H1 (cell line): ENCODE data around the gene TRIP13. TPM values are rescaled to one million over a fixed set of nuclear protein-coding genes. Genes with fewer than 3 reads are reported as not detected.

Source experiments
- CTCF ChIA-PET: fragments of 300-600 bp; sonication (Branson Sonifier 250); formaldehyde crosslinking; loops from one replicate; lab custom pipeline; 2021; ENCODE audit not compliant: partially characterized antibody; lab: Charles Lee
- POLR2A ChIA-PET: fragments of 300-600 bp; sonication (Branson Sonifier 250); formaldehyde crosslinking; loops from one replicate; lab custom pipeline; 2021; ENCODE audit warnings: inconsistent platforms; ENCODE audit not compliant: partially characterized antibody; lab: Charles Lee
- DNase-seq, 2 experiments: peaks; one replicate each; pipeline versions ENCODE4 v3.0.0 to v3.0.0-alpha.2; 2010 to 2022; ENCODE audit warnings: low spot score in 2 of 2, low read depth in 1 of 2, mixed read lengths in 1 of 2
- FAIRE-seq: peaks from 2 replicates; lab custom pipeline; 2011; peaks lifted over from hg19 to GRCh38; lab: Jason Lieb, UNC
- H2AFZ ChIP-seq: 2 replicates; pipeline ENCODE4 v1.8.1; 2012; ENCODE audit warnings: low read length, inconsistent platforms
- H2AK5ac ChIP-seq: 2 replicates; pipeline ENCODE4 v1.6.1; 2013; ENCODE audit warnings: low read depth, low read length
- H2BK120ac ChIP-seq: replicated peaks from 2 replicates; pipeline ENCODE3; 2013; ENCODE audit warnings: low read depth, low read length, inconsistent platforms
- H2BK12ac ChIP-seq: 2 replicates; pipeline ENCODE4 v1.6.1; 2013; ENCODE audit warnings: low read depth, low read length
- H2BK15ac ChIP-seq: 2 replicates; pipeline ENCODE4 v1.6.1; 2013; ENCODE audit warnings: low read length
- H2BK20ac ChIP-seq: 2 replicates; pipeline ENCODE4 v1.6.1; 2013; ENCODE audit warnings: low read length
- H2BK5ac ChIP-seq: 2 replicates; pipeline ENCODE4 v1.6.1; 2013; ENCODE audit warnings: low read depth, low read length
- H3K14ac ChIP-seq: 2 replicates; pipeline ENCODE4 v1.6.1; 2013; ENCODE audit warnings: inconsistent platforms; ENCODE audit not compliant: insufficient read length
- H3K18ac ChIP-seq: 2 replicates; pipeline ENCODE4 v1.6.1; 2013; ENCODE audit warnings: low read length; ENCODE audit errors: extremely low read depth
- H3K23ac ChIP-seq: 2 replicates; pipeline ENCODE4 v1.6.1; 2013; ENCODE audit warnings: inconsistent platforms; ENCODE audit not compliant: insufficient read length
- H3K23me2 ChIP-seq: 2 replicates; pipeline ENCODE4 v1.6.1; 2013; ENCODE audit warnings: low read depth, low read length
- H3K27ac ChIP-seq: 2 replicates; pipeline ENCODE4 v1.6.1; 2011; ENCODE audit warnings: low read depth, low read length, inconsistent platforms
- H3K27me3 ChIP-seq, 4 experiments: replicated peaks in 1 of 4; 1 replicate in 1 of 4; 2 replicates in 3 of 4; pipeline versions ENCODE4 v1.6.1 to v1.8.1; 2011 to 2013; ENCODE audit warnings: low read length in 3 of 4, mild to moderate bottlenecking in 3 of 4, inconsistent platforms in 2 of 4, mixed read lengths in 2 of 4, moderate library complexity in 1 of 4; ENCODE audit not compliant: control insufficient read depth in 3 of 4, insufficient read depth in 3 of 4; ENCODE audit errors: extremely low read depth in 1 of 4
- H3K36me3 ChIP-seq, 4 experiments: 2 replicates each; pipeline versions ENCODE4 v1.6.1 to v1.8.1; 2011 to 2013; ENCODE audit warnings: mild to moderate bottlenecking in 4 of 4, low read length in 3 of 4, moderate library complexity in 2 of 4, control low read depth in 1 of 4, inconsistent platforms in 1 of 4; ENCODE audit not compliant: insufficient read depth in 4 of 4, control insufficient read depth in 2 of 4
- H3K4ac ChIP-seq: replicated peaks from 2 replicates; pipeline ENCODE3; 2013; ENCODE audit warnings: low read length, low read depth, mixed read lengths, inconsistent platforms; ENCODE audit not compliant: insufficient read length
- H3K4me1 ChIP-seq, 4 experiments: replicated peaks in 1 of 4; 1 replicate in 1 of 4; 2 replicates in 3 of 4; pipeline versions ENCODE4 v1.6.1 to v1.8.1; 2011 to 2013; ENCODE audit warnings: low read length in 3 of 4, inconsistent platforms in 2 of 4, mixed read lengths in 1 of 4; ENCODE audit not compliant: insufficient read depth in 4 of 4, control insufficient read depth in 3 of 4
- H3K4me2 ChIP-seq, 2 experiments: 2 replicates each; pipeline versions ENCODE4 v1.6.1 to v1.8.1; 2011 to 2013; ENCODE audit warnings: low read depth in 2 of 2, low read length in 2 of 2, control low read depth in 1 of 2, inconsistent platforms in 1 of 2, mild to moderate bottlenecking in 1 of 2; ENCODE audit not compliant: insufficient read depth in 1 of 2
- H3K4me3 ChIP-seq, 4 experiments: fragments of 200-600, 300-600 bp in 1 of 4; sonication (generic), shearing (Covaris generic), sonication (Bioruptor Twin) in 1 of 4; 2 replicates each; pipeline versions ENCODE4 v1.5.1 to v1.8.1; 2011 to 2016; ENCODE audit warnings: low read length in 4 of 4, low read depth in 3 of 4, control low read depth in 2 of 4, inconsistent platforms in 2 of 4, mild to moderate bottlenecking in 2 of 4, mixed read lengths in 1 of 4, moderate library complexity in 1 of 4; ENCODE audit not compliant: insufficient read depth in 2 of 4; ENCODE audit errors: extremely low read depth in 1 of 4
- H3K56ac ChIP-seq: replicated peaks from 2 replicates; pipeline ENCODE3; 2013; ENCODE audit warnings: low read depth, mild to moderate bottlenecking, mixed read lengths, low read length, inconsistent platforms; ENCODE audit not compliant: insufficient read length
- H3K79me1 ChIP-seq: 2 replicates; pipeline ENCODE4 v1.6.1; 2013; ENCODE audit warnings: low read depth, low read length, control low read depth
- H3K79me2 ChIP-seq, 2 experiments: 2 replicates each; pipeline versions ENCODE4 v1.6.1 to v1.8.1; 2012 to 2013; ENCODE audit warnings: low read length in 2 of 2, mild to moderate bottlenecking in 2 of 2, inconsistent platforms in 1 of 2; ENCODE audit not compliant: insufficient read depth in 2 of 2, control insufficient read depth in 1 of 2
- H3K9ac ChIP-seq, 4 experiments: replicated peaks in 1 of 4; 1 replicate in 1 of 4; 2 replicates in 3 of 4; pipeline versions ENCODE4 v1.6.1 to v1.8.1; 2011 to 2013; ENCODE audit warnings: low read depth in 3 of 4, low read length in 3 of 4, control low read depth in 2 of 4, mild to moderate bottlenecking in 2 of 4, moderate library complexity in 2 of 4, inconsistent platforms in 1 of 4; ENCODE audit errors: extremely low read depth in 1 of 4
- H3K9me3 ChIP-seq, 2 experiments: 2 replicates each; pipeline versions ENCODE4 v1.6.1 to v1.8.1; 2012 to 2013; ENCODE audit warnings: mild to moderate bottlenecking in 2 of 2, moderate library complexity in 2 of 2, control low read depth in 1 of 2, inconsistent platforms in 1 of 2, low read depth in 1 of 2, low read length in 1 of 2, mixed read lengths in 1 of 2; ENCODE audit not compliant: insufficient read depth in 2 of 2
- H4K20me1 ChIP-seq, 2 experiments: replicated peaks in 1 of 2; 2 replicates each; pipeline versions ENCODE3 to v1.8.1; 2011 to 2013; ENCODE audit warnings: inconsistent platforms in 2 of 2, low read length in 2 of 2, mild to moderate bottlenecking in 1 of 2; ENCODE audit not compliant: insufficient read depth in 2 of 2, control insufficient read depth in 1 of 2
- H4K5ac ChIP-seq: 2 replicates; pipeline ENCODE4 v1.6.1; 2013; ENCODE audit warnings: low read length, low read depth, mixed read lengths, inconsistent platforms; ENCODE audit not compliant: insufficient read length
- H4K8ac ChIP-seq: 2 replicates; pipeline ENCODE4 v1.8.0; 2013; ENCODE audit warnings: mild to moderate bottlenecking, moderate library complexity, low read length, inconsistent platforms; ENCODE audit not compliant: insufficient read depth; ENCODE audit errors: extremely low read depth
- H4K91ac ChIP-seq: replicated peaks from 2 replicates; pipeline ENCODE3; 2013; ENCODE audit warnings: low read length, mixed read lengths, inconsistent platforms; ENCODE audit not compliant: insufficient read length
- CBX8 ChIP-seq: fragments of 300-800, 300-1000 bp; sonication (generic); IDR thresholded peaks from 2 replicates; pipeline ENCODE4 v1.7.1; 2016; ENCODE audit warnings: low read depth, low read length, borderline replicate concordance
- CREB1 ChIP-seq: IDR thresholded peaks from 2 replicates; pipeline ENCODE4 v1.6.1; 2012; ENCODE audit warnings: inconsistent platforms
- NRF1 ChIP-seq: IDR thresholded peaks from 2 replicates; pipeline ENCODE4 v1.6.1; 2011; ENCODE audit warnings: mild to moderate bottlenecking, low read depth, low read length, improper control_type of control experiment
- SIN3A ChIP-seq, 2 experiments: IDR thresholded peaks in 1 of 2; conservative IDR thresholded peaks in 1 of 2; 2 replicates each; pipeline ENCODE4 v1.6.1; 2011 to 2012; ENCODE audit warnings: low read length in 2 of 2, improper control_type of control experiment in 1 of 2, low read depth in 1 of 2, mild to moderate bottlenecking in 1 of 2
- TEAD4 ChIP-seq: IDR thresholded peaks from 2 replicates; pipeline ENCODE4 v1.6.1; 2012; ENCODE audit warnings: low read depth, low read length, inconsistent platforms, mixed read lengths
- USF2 ChIP-seq: IDR thresholded peaks from 2 replicates; pipeline ENCODE4 v1.6.1; 2011; ENCODE audit warnings: low read length, improper control_type of control experiment
- WGBS, 2 experiments: shearing (Covaris generic) in 1 of 2; methylation state at CpG; one replicate each; pipeline versions ENCODE4 v1.1.6 to v1.1.7; 2013 to 2015; ENCODE audit warnings: low lambda C conversion rate in 2 of 2, mixed read lengths in 2 of 2, inconsistent platforms in 1 of 2, low coverage in 1 of 2, missing lambda C conversion rate in 1 of 2; ENCODE audit not compliant: insufficient replicate concordance in 2 of 2, insufficient coverage in 1 of 2, insufficient read length in 1 of 2; ENCODE audit errors: extremely low coverage in 1 of 2, missing lambda C conversion rate in 1 of 2; 5-methylcytosine and 5-hydroxymethylcytosine counted together
- polyA plus RNA-seq, 7 experiments: library from polyadenylated mRNA; depleted of rRNA in 3 of 7; stranded (reverse) in 5 of 7; unstranded in 2 of 7; fragments of >200 nt in 5 of 7; fragments of 200-250 nt in 2 of 7; gene quantifications; 1 replicate in 5 of 7; 2 replicates in 1 of 7; 4 replicates in 1 of 7; pipeline versions ENCODE4 v1.2.1 to v1.2.3, GENCODE V29; 2011 to 2013; ENCODE audit warnings: missing spikeins in 2 of 7, mixed read lengths in 2 of 7
- total RNA-seq: library from RNA; stranded (reverse); fragmentation: NEBNext Ultra II Directional; extraction: Animal tissue kit (Norgen Biotek cat#: 25700); gene quantifications from 2 replicates; pipeline ENCODE4 v1.2.1, GENCODE V29; 2021

Gene TRIP13
- total and polyA plus RNA-seq, 2 of the 8 experiments (the other 6 are each of a cell fraction or from before 2014, with no cell fraction given): 20.0 to 39.2 TPM

- Histone ChIP-seq H2BK12ac (no peak overlapping the region), H2AFZ (no peak overlapping the region)
- POLR2A ChIA-PET: interaction anchor here (0.9 to 2.1 kb wide), 4 partner anchors 9 to 13 kb away, joined by 3 to 7 read pairs (median 4); no protein-coding TSS in a partner anchor
Measured at GRCh38 chr5:871596-872298, 20.9 kb upstream of the TRIP13 start.

More at GRCh38 chr5:871596-872298, 20.9 kb upstream of the TRIP13 start:
- Histone ChIP-seq H3K36me3 (peaks cover 38 to 73% (median 71%) of the 10 kb centered on the region in 4 experiments), H4K20me1 (peaks cover 10 to 23% of the 10 kb centered on the region in 2 experiments), H3K4me2 (no peak overlapping the region), H3K27ac (no peak overlapping the region), H3K4ac (no peak overlapping the region), H3K14ac (no peak overlapping the region), H3K4me3 (no peak overlapping the region), H3K4me1 (no peaks in the 10 kb centered on the region; a peak in 1 of 7 replicates), H2BK20ac (no peak overlapping the region), H4K91ac (no peak overlapping the region), H3K56ac (no peak overlapping the region), H3K79me2 (peaks cover 0 to 8% of the 10 kb centered on the region in 2 experiments; a peak in 1 of 4 replicates), H4K8ac (no peak overlapping the region; the same call in 1 of the 2 replicates), H3K23ac (no peak overlapping the region), H3K9me3 (no peaks in the 10 kb centered on the region), H4K5ac (no peak overlapping the region), H3K23me2 (0 out of 2 replicates have a peak, but pooled peaks cover 2% of the 10 kb centered on the region), H2BK5ac (no peak overlapping the region), H3K79me1 (peaks cover 7% of the 10 kb centered on the region; the same call in 1 of the 2 replicates), H2AK5ac (no peak overlapping the region), H2BK15ac (no peak overlapping the region), H3K9ac (no peak overlapping the region), H3K18ac (no peak overlapping the region), H3K27me3 (no peaks in the 10 kb centered on the region), H2BK120ac (no peak overlapping the region)
- DNase-seq (no peak), FAIRE-seq (no peak)
- TF ChIP-seq USF2 (no peak), TEAD4 (no peak), CBX8 (no peak), NRF1 (no peak), SIN3A (conservative IDR thresholded peaks at IDR 0.05 in 1 of 2, IDR thresholded peaks at IDR 0.05 in 1 of 2; ENCODE audit: low read depth in 1 of 2, low read length in 2 of 2) (no peak), CREB1 (no peak)
- CTCF ChIA-PET: no interaction called here
- 94% methylated on average over 25 of the region's 29 CpGs; no CpG with 5 or more reads in 1 of the 2 experiments for WGBS, 2 experiments
